K562 (cell line): ENCODE results near the gene SYNPO2. TPM values are rescaled to one million over a fixed set of nuclear protein-coding genes. Genes with fewer than 3 reads are reported as not detected.

Experiments used
- ATAC-seq: fragments of 200-7000 bp; cut with Tn5 transposase; 3 replicates; pipeline ENCODE4 v1.9.1; 2020; ENCODE audit warnings: moderate library complexity
- BruUV-seq: library from RNA; stranded (reverse); fragments of 400-500 nt; replicated peaks from 2 replicates; lab custom pipeline; 2021; lab: Mats Ljungman, UMichigan
- CTCF ChIA-PET: fragments of 300-600 bp; formaldehyde crosslinking; extraction: SDS; loops from one replicate; lab custom pipeline; 2021; ENCODE audit warnings: low intra/inter-chr PET ratio; lab: Yijun Ruan, JAX
- POLR2A ChIA-PET: fragments of 300-600, 350-650 bp; sonication (Branson Sonifier 250); formaldehyde crosslinking; extraction: SDS; loops from one replicate; lab custom pipeline; 2021; ENCODE audit warnings: antibody characterized with exemption, inconsistent platforms; lab: Yijun Ruan, JAX
- DNase-seq, 4 experiments: peaks; one replicate each; pipeline versions ENCODE4 v3.0.0 to v3.0.0-alpha.2; 2011 to 2018; ENCODE audit warnings: low spot score in 3 of 4, mixed read lengths in 3 of 4; ENCODE audit errors: extremely low read depth in 1 of 4
- FAIRE-seq: peaks from 2 replicates; lab custom pipeline; 2011; peaks lifted over from hg19 to GRCh38; lab: Jason Lieb, UNC
- H2AFZ ChIP-seq: 2 replicates; pipeline ENCODE4 v1.6.0; 2011; ENCODE audit warnings: low read depth, low read length, control low read depth, inconsistent platforms
- H3K27ac ChIP-seq: fragments of 200-600 bp; 3 replicates; pipeline ENCODE4 v1.8.0; 2011; ENCODE audit warnings: low read depth, mild to moderate bottlenecking, control low read depth, inconsistent platforms, low read length, moderate library complexity, mixed read lengths; ENCODE audit errors: extremely low read depth
- H3K27me3 ChIP-seq, 2 experiments: fragments of 300-600 bp in 1 of 2; 2 replicates in 1 of 2; 3 replicates in 1 of 2; pipeline versions ENCODE4 v1.6.0 to v1.8.0; 2011; ENCODE audit warnings: inconsistent platforms in 2 of 2, low read length in 2 of 2, mild to moderate bottlenecking in 1 of 2, mixed read lengths in 1 of 2, moderate library complexity in 1 of 2; ENCODE audit not compliant: control insufficient read depth in 2 of 2, insufficient read depth in 2 of 2
- H3K36me3 ChIP-seq: fragments of 300-600 bp; 3 replicates; pipeline ENCODE4 v1.8.0; 2011; ENCODE audit warnings: mild to moderate bottlenecking, low read length, inconsistent platforms; ENCODE audit not compliant: control insufficient read depth, insufficient read depth
- H3K4me1 ChIP-seq, 2 experiments: fragments of 200-600 bp in 1 of 2; replicated peaks in 1 of 2; 2 replicates in 1 of 2; 3 replicates in 1 of 2; pipeline versions ENCODE4 v1.5.1 to v1.8.0; 2011; ENCODE audit warnings: inconsistent platforms in 2 of 2, low read length in 2 of 2, mild to moderate bottlenecking in 1 of 2, mixed read lengths in 1 of 2, moderate library complexity in 1 of 2; ENCODE audit not compliant: control insufficient read depth in 2 of 2, insufficient read depth in 2 of 2
- H3K4me2 ChIP-seq: 2 replicates; pipeline ENCODE4 v1.6.1; 2011; ENCODE audit warnings: low read length, control low read depth, inconsistent platforms, mixed read lengths; ENCODE audit not compliant: insufficient read depth
- H3K4me3 ChIP-seq: fragments of 200-600 bp; sonication (generic), shearing (Covaris generic); 2 replicates; pipeline ENCODE4 v1.5.1; 2016; ENCODE audit warnings: control low read depth, inconsistent platforms
- H3K79me2 ChIP-seq: fragments of 200-600 bp; 3 replicates; pipeline ENCODE4 v1.8.0; 2011; ENCODE audit warnings: low read length, inconsistent platforms; ENCODE audit not compliant: control insufficient read depth, insufficient read depth
- H3K9ac ChIP-seq, 2 experiments: 2 replicates each; pipeline versions ENCODE4 v1.6.0 to v1.6.1; 2011; ENCODE audit warnings: low read depth in 2 of 2, low read length in 2 of 2, control low read depth in 1 of 2, inconsistent platforms in 1 of 2, mild to moderate bottlenecking in 1 of 2, mixed read lengths in 1 of 2; ENCODE audit not compliant: insufficient read depth in 1 of 2
- H3K9me1 ChIP-seq: one replicate; pipeline ENCODE4 v1.6.0; 2011; ENCODE audit warnings: inconsistent platforms, mild to moderate bottlenecking, low read length, moderate library complexity; ENCODE audit not compliant: control insufficient read depth, insufficient read depth
- H3K9me3 ChIP-seq: replicated peaks from 2 replicates; pipeline ENCODE4 v1.5.1; 2011; ENCODE audit warnings: low read depth, low read length, inconsistent platforms; ENCODE audit not compliant: control insufficient read depth, insufficient read depth
- H4K20me1 ChIP-seq: replicated peaks from 2 replicates; pipeline ENCODE4 v1.6.1; 2011; ENCODE audit warnings: low read length, inconsistent platforms, mixed read lengths; ENCODE audit not compliant: control insufficient read depth, insufficient read depth
- CSDE1 ChIP-seq, 2 experiments: fragments of 450-650 bp; IDR thresholded peaks; 2 replicates each; pipeline ENCODE4 v1.6.1; 2016; ENCODE audit warnings: mild to moderate bottlenecking in 1 of 2
- ELF1 ChIP-seq: fragments of 200-800 bp; sonication (Bioruptor generic); IDR thresholded peaks from 2 replicates; pipeline ENCODE4 v1.6.1; 2016; ENCODE audit warnings: missing genetic modification characterization, missing compliant biosample characterization
- KAT2B ChIP-seq: IDR thresholded peaks from one replicate; pipeline ENCODE4 v1.6.1; 2012; ENCODE audit warnings: low read depth, mild to moderate bottlenecking, control low read depth, inconsistent platforms, low read length, moderate library complexity
- MBD2 ChIP-seq: sonication (generic); IDR thresholded peaks from 2 replicates; pipeline ENCODE4 v1.6.1; 2016; ENCODE audit warnings: low read depth, borderline replicate concordance
- MXD1 ChIP-seq: fragments of 250-450 bp; sonication (Bioruptor Pico); IDR thresholded peaks from 2 replicates; pipeline ENCODE4 v1.8.0; 2021; ENCODE audit warnings: borderline replicate concordance, mild to moderate bottlenecking, moderate library complexity; ENCODE audit not compliant: poor library complexity, severe bottlenecking
- POLR3G ChIP-seq: IDR thresholded peaks from 2 replicates; pipeline ENCODE4 v1.6.1; 2011; ENCODE audit not compliant: insufficient read length, insufficient replicate concordance; ENCODE audit errors: extremely low read depth
- RBM22 ChIP-seq: fragments of 200-400 bp; formaldehyde crosslinking; IDR thresholded peaks from 2 replicates; pipeline ENCODE4 v1.6.1; 2018; ENCODE audit warnings: low read length, low read depth; ENCODE audit not compliant: poor library complexity, severe bottlenecking
- RBM39 ChIP-seq: fragments of 200-400 bp; formaldehyde crosslinking; optimal IDR thresholded peaks from 2 replicates; pipeline ENCODE3; 2018; ENCODE audit warnings: low read depth, low read length
- RHOXF2B ChIP-seq: fragments of 250-450 bp; sonication (Bioruptor Pico); conservative IDR thresholded peaks from 2 replicates; pipeline ENCODE4 v1.5.1; 2021
- TAL1 ChIP-seq: fragments of 450-650 bp; IDR thresholded peaks from 2 replicates; pipeline ENCODE4 v1.6.1; 2016; ENCODE audit warnings: mild to moderate bottlenecking
- TFE3 ChIP-seq: fragments of 450-650 bp; formaldehyde crosslinking; IDR thresholded peaks from 2 replicates; pipeline ENCODE4 v1.4.0; 2020; ENCODE audit warnings: mild to moderate bottlenecking, mixed read lengths
- YY1 ChIP-seq, 3 experiments: IDR thresholded peaks; 2 replicates each; pipeline ENCODE4 v1.6.1; 2011; ENCODE audit warnings: low read length in 2 of 3, mild to moderate bottlenecking in 2 of 3, moderate library complexity in 2 of 3, borderline replicate concordance in 1 of 3, control low read depth in 1 of 3, low read depth in 1 of 3; ENCODE audit not compliant: insufficient read depth in 3 of 3, insufficient replicate concordance in 2 of 3, control insufficient read depth in 1 of 3, insufficient read length in 1 of 3; ENCODE audit errors: extremely low read depth in 1 of 3
- ZBTB34 ChIP-seq: fragments of 250-450 bp; sonication (Bioruptor Pico); IDR thresholded peaks from 2 replicates; pipeline ENCODE4 v1.8.0; 2021; ENCODE audit warnings: mild to moderate bottlenecking, moderate library complexity
- WGBS: fragments of 100-300 bp; shearing (Covaris generic); methylation state at CpG from one replicate; pipeline ENCODE4 v1.1.6; 2016; ENCODE audit warnings: low coverage, mixed read lengths; ENCODE audit not compliant: insufficient coverage; ENCODE audit errors: missing lambda C conversion rate; 5-methylcytosine and 5-hydroxymethylcytosine counted together
- in situ Hi-C: fragments of 300-500 bp; cut with MboI; formaldehyde crosslinking; loops from 4 replicates; pipeline ENCODE4 v1.15.0; 2018; ENCODE audit warnings: inconsistent platforms, mixed read lengths
- intact Hi-C: fragments of 100-400 bp; cut with micrococcal nuclease; formaldehyde crosslinking; loops from 2 replicates; pipeline ENCODE4 v1.14.2; 2022
- polyA plus RNA-seq, 8 experiments: library from polyadenylated mRNA; depleted of rRNA in 4 of 8; stranded (reverse) in 5 of 8; unstranded in 3 of 8; fragments of >200 nt; fragmentation: Nextera tagmentation in 2 of 8; fragmentation: Illumina TruSeq in 1 of 8; extraction: Ambion mirVana in 2 of 8; extraction: Trizol in 1 of 8; gene quantifications; 2 replicates each; pipeline versions ENCODE4 v1.2.1 to v1.2.3, GENCODE V29; 2011 to 2014; ENCODE audit warnings: inconsistent platforms in 1 of 8, missing spikeins in 1 of 8
- total RNA-seq, 7 experiments: library from RNA; depleted of rRNA in 6 of 7; stranded (reverse); fragments of >200 nt in 6 of 7; fragmentation: Illumina TruSeq in 2 of 7; extraction: Trizol in 2 of 7; gene quantifications; 2 replicates each; pipeline versions ENCODE4 v1.2.1 to v1.2.3, GENCODE V29; 2011 to 2021; ENCODE audit warnings: low replicate concordance in 1 of 7
- TF ChIP-seq, protein P1 (sequence below), 2 experiments: fragments of 200-800 bp in 1 of 2; sonication (Bioruptor generic) in 1 of 2; sonication (generic) in 1 of 2; formaldehyde crosslinking in 1 of 2; IDR thresholded peaks in 1 of 2; conservative IDR thresholded peaks in 1 of 2; 2 replicates each; pipeline versions ENCODE4 v1.5.0 to v1.6.1; 2016 to 2020; ENCODE audit warnings: missing compliant biosample characterization in 1 of 2, missing genetic modification characterization in 1 of 2, missing genetic modification reagents in 1 of 2
- TF ChIP-seq, protein P2 (sequence below): sonication (generic); formaldehyde crosslinking; IDR thresholded peaks from 2 replicates; pipeline ENCODE4 v1.8.0; 2022; ENCODE audit warnings: mild to moderate bottlenecking, missing genetic modification reagents, borderline replicate concordance

The SYNPO2 gene
- total and polyA plus RNA-seq, 9 of the 15 experiments (the other 6 are each of a cell fraction or from before 2014, with no cell fraction given), result 0.03 to 0.18 TPM; not detected in 7

DNA sequence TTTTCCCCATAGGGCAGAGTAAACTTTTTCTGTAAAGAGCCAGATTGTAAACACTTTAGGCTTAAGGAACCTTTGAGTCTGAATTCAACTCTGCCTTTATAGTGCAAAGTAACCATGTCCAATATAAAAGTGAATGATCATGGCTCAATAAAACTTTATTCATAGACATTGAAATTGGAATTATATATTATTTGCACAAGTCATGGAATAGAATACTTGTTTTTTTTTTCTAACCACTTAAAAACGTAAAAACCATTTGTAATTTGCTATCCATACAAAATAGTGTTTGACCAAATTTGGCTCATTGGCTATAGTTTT lies 192.8 kb downstream of the SYNPO2 start:
- Histone ChIP-seq H3K4me2 (no peak overlapping the region), H3K4me3 (no peak overlapping the region), H3K9ac (no peak overlapping the region), H3K79me2 (no peaks in the 10 kb centered on the region), H3K27ac (no peak overlapping the region), H3K9me3 (no peaks in the 10 kb centered on the region), H3K4me1 (no peaks in the 10 kb centered on the region), H3K9me1 (no peaks in the 10 kb centered on the region), H3K27me3 (no peaks in the 10 kb centered on the region), H2AFZ (no peak overlapping the region), H3K36me3 (no peaks in the 10 kb centered on the region), H4K20me1 (no peaks in the 10 kb centered on the region)
- DNase-seq (no peak), FAIRE-seq (no peak), ATAC-seq (no peak)
- no TSS peak for BruUV-seq
- intact Hi-C loops, result no loop called here
- ChIA-PET CTCF (no interaction called here), POLR2A (no interaction called here)
- WGBS, result 0% methylated on average over 1 of the region's 1 CpG
- in situ Hi-C loops, result no loop called here
- TF ChIP-seq RHOXF2B (CRISPR knock-in tag), result no peak
- no peak for TF ChIP-seq KAT2B
- TF ChIP-seq MBD2, result no peak
- TF ChIP-seq ZBTB34 (CRISPR knock-in tag), result no peak
- TF ChIP-seq, protein P1, sequence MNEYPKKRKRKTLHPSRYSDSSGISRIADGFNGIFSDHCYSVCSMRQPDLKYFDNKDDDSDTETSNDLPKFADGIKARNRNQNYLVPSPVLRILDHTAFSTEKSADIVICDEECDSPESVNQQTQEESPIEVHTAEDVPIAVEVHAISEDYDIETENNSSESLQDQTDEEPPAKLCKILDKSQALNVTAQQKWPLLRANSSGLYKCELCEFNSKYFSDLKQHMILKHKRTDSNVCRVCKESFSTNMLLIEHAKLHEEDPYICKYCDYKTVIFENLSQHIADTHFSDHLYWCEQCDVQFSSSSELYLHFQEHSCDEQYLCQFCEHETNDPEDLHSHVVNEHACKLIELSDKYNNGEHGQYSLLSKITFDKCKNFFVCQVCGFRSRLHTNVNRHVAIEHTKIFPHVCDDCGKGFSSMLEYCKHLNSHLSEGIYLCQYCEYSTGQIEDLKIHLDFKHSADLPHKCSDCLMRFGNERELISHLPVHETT (CRISPR knock-in tag; conservative IDR thresholded peaks at IDR 0.05 in 1 of 2, IDR thresholded peaks at IDR 0.05 in 1 of 2), result no peak
- no peak for TF ChIP-seq TAL1
- TF ChIP-seq CSDE1 (IDR thresholded peaks at IDR 0.05), result no peak
- TF ChIP-seq YY1 (IDR thresholded peaks at IDR 0.05; ENCODE audit: borderline replicate concordance in 1 of 3, control insufficient read depth in 1 of 3, extremely low read depth in 1 of 3, insufficient read depth in 3 of 3, insufficient read length in 1 of 3, insufficient replicate concordance in 2 of 3, low read depth in 1 of 3, low read length in 2 of 3), result no peak
- TF ChIP-seq RBM22, result no peak
- TF ChIP-seq POLR3G, result no peak
- no peak for TF ChIP-seq MXD1 (CRISPR knock-in tag)
- no peak for TF ChIP-seq RBM39
- no peak for TF ChIP-seq TFE3 (CRISPR knock-in tag)
- no peak for TF ChIP-seq ELF1 (tag)
- TF ChIP-seq, protein P2, sequence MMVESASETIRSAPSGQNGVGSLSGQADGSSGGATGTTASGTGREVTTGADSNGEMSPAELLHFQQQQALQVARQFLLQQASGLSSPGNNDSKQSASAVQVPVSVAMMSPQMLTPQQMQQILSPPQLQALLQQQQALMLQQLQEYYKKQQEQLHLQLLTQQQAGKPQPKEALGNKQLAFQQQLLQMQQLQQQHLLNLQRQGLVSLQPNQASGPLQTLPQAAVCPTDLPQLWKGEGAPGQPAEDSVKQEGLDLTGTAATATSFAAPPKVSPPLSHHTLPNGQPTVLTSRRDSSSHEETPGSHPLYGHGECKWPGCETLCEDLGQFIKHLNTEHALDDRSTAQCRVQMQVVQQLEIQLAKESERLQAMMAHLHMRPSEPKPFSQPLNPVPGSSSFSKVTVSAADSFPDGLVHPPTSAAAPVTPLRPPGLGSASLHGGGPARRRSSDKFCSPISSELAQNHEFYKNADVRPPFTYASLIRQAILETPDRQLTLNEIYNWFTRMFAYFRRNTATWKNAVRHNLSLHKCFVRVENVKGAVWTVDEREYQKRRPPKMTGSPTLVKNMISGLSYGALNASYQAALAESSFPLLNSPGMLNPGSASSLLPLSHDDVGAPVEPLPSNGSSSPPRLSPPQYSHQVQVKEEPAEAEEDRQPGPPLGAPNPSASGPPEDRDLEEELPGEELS (CRISPR knock-in tag), result no peak
